ENCODE results near the gene CAMK2D. TPM values are rescaled to one million over a fixed set of nuclear protein-coding genes. Genes with fewer than 3 reads are reported as not detected.

CAMK2D gene
- total RNA-seq, 1 experiment from 2014 or later = 9.0 TPM

- Histone ChIP-seq H3K23ac (ENCODE audit: insufficient read length, low read depth, low read length) (no peak overlapping the region), H3K27me3 (ENCODE audit: insufficient read depth, low read length) (no peaks in the 10 kb centered on the region), H2BK15ac (ENCODE audit: low read depth, low read length) (no peak overlapping the region), H2BK120ac (ENCODE audit: low read depth, low read length, poor library complexity, severe bottlenecking) (no peak overlapping the region), H2BK20ac (ENCODE audit: low read depth, low read length, poor library complexity, severe bottlenecking) (no peak overlapping the region), H2AK5ac (ENCODE audit: insufficient read length, low read length) (no peak overlapping the region), H4K20me1 (ENCODE audit: control insufficient read depth, insufficient read depth, insufficient read length) (no peaks in the 10 kb centered on the region), H3K18ac (ENCODE audit: insufficient read length, low read depth, low read length) (no peak overlapping the region), H3K14ac (ENCODE audit: insufficient read depth, low read length) (no peak overlapping the region), H3K23me2 (ENCODE audit: insufficient read length, low read depth, low read length, poor library complexity, severe bottlenecking) (peaks cover 7% of the 10 kb centered on the region), H3K4me1 (ENCODE audit: insufficient read depth, low read length) (no peaks in the 10 kb centered on the region; the same call in 1 of the 2 replicates), H4K5ac (ENCODE audit: insufficient read length, low read depth, low read length) (no peak overlapping the region), H3K79me1 (ENCODE audit: insufficient read depth, low read depth, low read length, poor library complexity, severe bottlenecking) (no peaks in the 10 kb centered on the region), H3K79me2 (ENCODE audit: insufficient read depth, low read length) (no peaks in the 10 kb centered on the region), H2BK12ac (ENCODE audit: insufficient read length, low read depth, low read length) (no peak overlapping the region), H3K9ac (ENCODE audit: extremely low read depth, insufficient read length, low read length) (no peak overlapping the region), H2BK5ac (ENCODE audit: insufficient read length, low read length) (no peak overlapping the region), H3T11ph (ENCODE audit: low read length) (no peak overlapping the region), H4K8ac (replicated peaks; ENCODE audit: insufficient read length, low read depth, low read length) (no peak overlapping the region), H3K27ac (ENCODE audit: insufficient read length, low read depth, low read length) (no peak overlapping the region), H3K9me3 (ENCODE audit: control insufficient read depth, low read depth, low read length) (no peaks in the 10 kb centered on the region), H2AFZ (ENCODE audit: low read length) (no peak overlapping the region), H3K56ac (ENCODE audit: insufficient read length, low read depth, low read length) (no peak overlapping the region), H3K4ac (ENCODE audit: low read depth, low read length) (no peak overlapping the region), H3K4me2 (ENCODE audit: insufficient read depth, insufficient read length, low read length) (no peak overlapping the region), H4K91ac (ENCODE audit: insufficient read length, low read depth, low read length) (no peak overlapping the region)
- H3K9me3 Mint-ChIP-seq = no peaks in the 10 kb centered on the region; a peak in 2 of 5 replicates
- H3K4me3 Mint-ChIP-seq = no peak overlapping the region
- WGBS (ENCODE audit: extremely low coverage, insufficient read length, low lambda C conversion rate) = no CpG with 5 or more reads among the region's 2 CpGs
- no peak for TF ChIP-seq CTCF (conservative IDR thresholded peaks at IDR 0.05)
- DNase-seq = no peak
- no peak overlapping the region; a peak in 1 of 7 replicates for H3K27ac Mint-ChIP-seq
- no peaks in the 10 kb centered on the region for H3K27me3 Mint-ChIP-seq (ENCODE audit: low read depth)
- H3K36me3 Mint-ChIP-seq (ENCODE audit: insufficient read depth in 1 of 3, low read depth in 3 of 3) = peaks cover 0 to 4% (median 0%) of the 10 kb centered on the region in 3 experiments; a peak in 1 of 7 replicates
- peaks cover 9 to 10% of the 10 kb centered on the region in 2 experiments for H3K4me1 Mint-ChIP-seq
Measured at GRCh38 chr4:113766882-113767281, 5.3 kb upstream of the CAMK2D start.
